ENCODE data around the gene GRIN2A. TPM values are rescaled to one million over a fixed set of nuclear protein-coding genes. Genes with fewer than 3 reads are reported as not detected.

The GRIN2A gene
- total RNA-seq, 1 experiment from 2014 or later = not detected

DNA sequence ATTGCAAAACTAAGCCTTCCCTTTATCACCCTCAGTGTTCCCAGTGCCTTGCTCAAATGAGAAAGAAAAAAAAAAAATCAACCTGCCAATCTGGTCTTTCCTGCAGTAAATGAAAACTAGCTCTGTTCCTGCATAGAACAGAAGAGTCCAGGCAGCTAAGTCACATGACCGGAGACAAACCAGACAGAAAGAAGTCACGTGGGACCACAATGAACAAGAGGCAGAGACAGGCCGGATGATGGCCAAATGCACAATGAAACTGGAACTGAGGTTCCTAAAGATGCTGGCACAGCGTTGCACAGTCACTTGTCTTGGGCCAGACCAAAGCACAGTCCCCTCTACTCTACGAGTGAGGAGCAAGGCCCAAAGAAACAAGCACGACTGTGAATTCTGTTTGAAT, 172.5 kb downstream of the GRIN2A start:
- DNase-seq (ENCODE audit: low spot score) = peak; percentile 76
- in situ Hi-C loops (cut with HindIII; ENCODE audit: low sequenced_read_pairs) = no loop called here

DNA sequence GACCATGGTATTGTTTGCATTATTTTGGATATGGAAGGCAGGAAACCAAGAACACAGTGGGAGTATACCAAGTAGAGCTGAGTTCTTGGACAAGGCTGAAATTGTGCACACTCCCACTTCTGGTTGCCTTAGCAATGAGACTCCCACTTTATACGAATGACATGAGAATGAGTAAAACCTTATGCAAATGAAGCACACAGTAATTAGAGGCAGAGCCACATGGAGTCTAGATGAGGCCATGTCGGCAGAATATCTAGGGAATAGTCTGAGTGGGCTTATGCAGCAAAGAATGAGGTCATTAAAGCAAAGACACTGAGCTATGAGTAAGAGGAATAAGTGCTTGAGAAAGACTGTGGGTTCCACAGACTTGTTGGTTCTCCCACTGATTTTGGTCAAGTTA, 178.7 kb downstream of the GRIN2A start:
- in situ Hi-C loops (cut with HindIII; ENCODE audit: low sequenced_read_pairs) = no loop called here
- no peak for DNase-seq (ENCODE audit: low spot score)

DNA sequence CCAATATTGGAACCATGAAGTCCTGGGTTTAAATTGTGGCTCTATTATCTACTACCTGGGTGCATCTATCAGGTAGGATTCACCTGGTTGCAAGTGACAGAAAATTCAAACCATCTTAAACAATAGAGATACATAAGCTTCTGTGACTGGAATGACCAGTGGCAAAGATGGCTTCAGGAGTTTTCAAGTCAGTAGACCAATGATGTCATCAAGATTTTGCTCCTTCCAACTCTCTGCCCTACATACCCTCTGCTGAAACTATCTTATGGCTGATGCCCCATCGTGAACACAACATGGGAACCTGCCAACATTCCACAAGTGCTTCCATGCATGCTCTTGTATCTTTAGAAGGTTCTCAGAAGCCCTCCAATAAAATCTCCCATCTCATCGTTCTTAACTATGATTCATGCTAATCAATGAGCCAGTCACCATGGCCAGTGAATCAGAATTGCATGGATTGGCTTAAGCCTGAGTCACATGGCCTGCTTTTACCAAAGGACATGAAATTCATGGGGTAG, 180.9 kb downstream of the GRIN2A start:
- in situ Hi-C loops (cut with HindIII; ENCODE audit: low sequenced_read_pairs) = no loop called here
- no peak for DNase-seq (ENCODE audit: low spot score)

DNA sequence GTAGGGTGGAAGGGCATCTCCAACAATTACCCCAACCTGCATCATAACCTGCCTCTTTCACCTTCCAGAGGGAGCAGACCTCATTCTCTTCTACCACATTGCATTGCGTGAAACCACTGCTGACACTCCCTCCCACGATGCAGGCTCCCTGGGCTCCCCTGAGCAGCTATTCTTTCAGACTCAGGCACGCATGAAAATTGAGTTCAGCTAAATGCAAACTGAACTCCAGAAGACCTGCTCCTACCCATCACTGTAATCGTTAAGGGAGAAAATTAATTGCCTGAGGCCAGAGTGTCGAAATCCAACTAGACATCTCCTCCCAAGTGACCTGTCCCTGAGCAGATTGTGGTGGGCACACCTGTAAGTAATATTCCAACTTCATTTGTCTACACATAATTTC, 186.0 kb downstream of the GRIN2A start:
- in situ Hi-C loops (cut with HindIII; ENCODE audit: low sequenced_read_pairs) = no loop called here
- no peak for DNase-seq (ENCODE audit: low spot score)

DNA sequence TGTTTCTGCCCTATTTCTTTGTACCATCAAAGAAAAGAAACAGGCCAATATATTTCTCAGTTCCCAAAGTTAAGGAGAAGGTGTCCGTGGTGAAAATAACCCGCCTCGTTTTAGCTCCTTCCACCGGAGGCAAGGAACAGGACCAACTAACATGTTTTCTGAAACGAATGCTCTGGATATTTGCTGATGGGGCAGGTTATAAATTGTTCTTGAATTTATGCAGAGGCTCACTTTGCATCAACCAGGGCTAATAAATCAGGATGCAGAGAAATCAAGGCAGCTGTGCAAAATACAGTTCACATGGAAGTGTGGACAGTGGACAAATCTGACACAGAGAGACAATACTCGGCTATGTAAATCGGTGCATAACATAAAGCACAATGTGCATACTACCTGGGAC, 189.8 kb downstream of the GRIN2A start:
- in situ Hi-C loops (cut with HindIII; ENCODE audit: low sequenced_read_pairs) = no loop called here
- DNase-seq (ENCODE audit: low spot score) = no peak

DNA sequence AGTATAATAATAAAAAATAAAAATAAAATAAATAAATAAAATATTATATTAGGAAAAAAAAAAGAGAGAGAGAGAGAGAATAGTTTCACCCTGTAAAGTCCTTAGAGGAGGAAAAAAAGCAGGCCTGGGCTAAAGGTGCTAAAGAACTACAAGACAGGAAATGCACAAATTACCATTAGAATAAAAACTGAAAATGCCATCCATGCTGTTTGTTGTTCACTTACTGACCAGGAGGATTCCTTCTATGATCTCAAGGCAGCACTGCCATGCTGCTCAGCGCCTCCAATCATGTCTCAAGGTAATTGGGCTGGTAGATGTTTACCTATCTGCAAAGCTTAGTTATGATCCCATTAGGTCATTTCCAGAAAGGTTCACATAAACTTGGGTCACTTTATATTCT, 201.2 kb downstream of the GRIN2A start:
- no peak for DNase-seq (ENCODE audit: low spot score)
- in situ Hi-C loops (cut with HindIII; ENCODE audit: low sequenced_read_pairs) = no loop called here

DNA sequence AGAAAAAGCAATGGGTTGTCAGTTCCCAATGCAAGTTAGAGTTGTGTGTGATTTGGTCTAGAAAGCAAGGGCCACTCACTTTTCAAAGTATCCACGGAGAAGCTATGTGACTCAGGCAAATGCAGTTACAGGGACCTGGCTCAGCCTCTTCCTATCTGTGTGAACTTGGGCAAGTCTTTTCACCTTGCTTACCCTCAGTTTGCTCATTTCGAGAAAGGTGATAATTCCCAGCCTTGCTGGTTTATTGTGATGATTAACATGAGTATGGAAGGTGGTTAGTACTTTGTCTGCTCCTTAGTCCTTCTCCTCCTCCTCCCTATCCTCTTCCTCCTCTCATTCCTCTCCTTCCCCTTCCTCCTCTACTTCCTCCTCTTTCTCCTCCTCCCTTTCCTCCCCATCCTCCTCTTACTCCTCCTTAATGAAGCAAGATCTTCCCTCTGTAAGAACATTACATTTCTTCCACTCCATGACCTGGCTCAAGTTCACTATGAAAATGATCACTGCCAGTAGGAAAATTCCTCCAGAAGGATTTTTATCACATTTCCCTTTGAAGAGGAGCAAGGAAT, 204.0 kb downstream of the GRIN2A start:
- in situ Hi-C loops (cut with HindIII; ENCODE audit: low sequenced_read_pairs) = no loop called here
- DNase-seq (ENCODE audit: low spot score) = no peak

DNA sequence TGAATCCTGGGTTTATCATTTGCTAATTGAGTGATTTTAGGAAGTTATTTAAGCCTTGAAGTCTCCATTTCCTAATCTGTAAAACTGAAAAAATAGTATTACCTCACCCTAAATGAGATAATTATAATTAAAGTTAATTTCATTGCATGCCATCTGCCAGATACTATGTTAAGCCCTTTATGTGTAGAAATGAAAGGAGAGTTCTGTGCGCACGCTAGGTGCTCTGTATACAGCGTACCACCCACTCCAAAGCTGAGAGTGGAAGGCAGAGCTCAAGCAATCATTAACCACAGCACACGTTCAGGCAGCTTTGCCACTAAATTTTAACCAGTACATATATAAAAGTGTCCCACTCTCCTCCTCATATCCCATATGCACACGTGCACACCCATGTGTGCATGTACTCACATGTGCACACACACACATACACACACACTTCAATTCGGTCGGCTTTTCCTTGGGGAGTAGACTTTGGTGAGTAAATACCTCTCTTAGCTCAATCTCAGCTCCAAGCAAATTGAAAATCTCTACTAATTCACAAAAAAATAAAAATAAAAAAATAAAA, 204.8 kb downstream of the GRIN2A start:
- no peak for DNase-seq (ENCODE audit: low spot score)
- in situ Hi-C loops (cut with HindIII; ENCODE audit: low sequenced_read_pairs) = no loop called here

DNA sequence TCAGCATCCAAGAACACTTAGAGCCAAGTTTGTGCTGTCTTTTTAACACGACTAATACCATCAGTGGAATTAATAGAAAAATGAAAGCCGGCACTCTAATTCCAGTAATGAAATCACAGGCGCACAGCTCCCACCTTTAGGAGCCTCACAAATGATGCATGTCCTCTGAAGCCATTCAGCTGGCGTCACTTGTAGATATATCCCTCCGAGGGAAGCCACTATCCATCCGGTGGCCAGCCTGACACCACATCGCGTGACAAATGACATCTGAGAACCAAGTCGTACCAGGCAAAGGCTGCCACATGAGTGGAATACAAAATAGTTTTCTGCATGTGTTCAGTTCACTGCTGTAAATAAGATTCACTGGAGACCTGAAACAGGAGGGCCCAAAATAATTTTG, 205.6 kb downstream of the GRIN2A start:
- DNase-seq (ENCODE audit: low spot score) = no peak
- in situ Hi-C loops (cut with HindIII; ENCODE audit: low sequenced_read_pairs) = no loop called here

DNA sequence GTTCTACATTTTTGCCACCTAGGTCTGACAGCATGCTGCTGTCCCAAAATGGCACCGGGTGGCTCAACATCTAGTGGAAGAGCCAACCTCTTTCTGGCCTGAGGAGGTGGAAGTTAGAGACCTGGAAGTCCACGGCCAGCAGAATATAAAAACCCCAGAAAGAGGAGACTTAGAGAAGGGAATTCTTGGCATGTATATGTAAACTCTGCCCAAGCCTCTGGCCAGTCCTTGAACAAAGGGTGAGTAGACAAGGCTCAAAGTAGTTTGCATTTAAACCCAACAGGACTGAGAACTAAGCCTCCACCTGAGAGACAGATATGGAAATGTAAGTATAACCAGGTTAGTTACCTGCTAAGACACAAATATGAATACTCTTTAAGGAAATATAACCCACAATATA, 210.3 kb downstream of the GRIN2A start:
- no peak for DNase-seq (ENCODE audit: low spot score)
- in situ Hi-C loops (cut with HindIII; ENCODE audit: low sequenced_read_pairs) = no loop called here

DNA sequence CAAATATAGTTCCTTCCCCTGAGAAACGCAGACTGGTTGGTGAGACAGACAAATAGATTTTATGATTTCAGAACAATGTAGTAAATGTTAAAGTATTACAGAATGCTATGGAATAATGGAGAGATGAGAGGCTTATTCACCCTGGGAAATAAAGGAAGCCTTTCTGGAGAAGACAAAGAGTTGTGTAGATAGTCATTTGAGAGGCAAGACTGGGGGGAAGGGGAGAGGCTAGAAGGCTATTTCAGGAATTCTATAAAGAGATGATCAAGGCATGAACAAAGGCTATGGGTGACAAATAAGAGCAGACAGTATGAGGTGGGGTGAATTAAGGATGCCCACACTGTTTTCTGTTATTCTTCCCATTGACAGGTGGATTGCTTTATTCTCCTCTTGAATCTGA, 211.4 kb downstream of the GRIN2A start:
- DNase-seq (ENCODE audit: low spot score) = no peak
- in situ Hi-C loops (cut with HindIII; ENCODE audit: low sequenced_read_pairs) = no loop called here

DNA sequence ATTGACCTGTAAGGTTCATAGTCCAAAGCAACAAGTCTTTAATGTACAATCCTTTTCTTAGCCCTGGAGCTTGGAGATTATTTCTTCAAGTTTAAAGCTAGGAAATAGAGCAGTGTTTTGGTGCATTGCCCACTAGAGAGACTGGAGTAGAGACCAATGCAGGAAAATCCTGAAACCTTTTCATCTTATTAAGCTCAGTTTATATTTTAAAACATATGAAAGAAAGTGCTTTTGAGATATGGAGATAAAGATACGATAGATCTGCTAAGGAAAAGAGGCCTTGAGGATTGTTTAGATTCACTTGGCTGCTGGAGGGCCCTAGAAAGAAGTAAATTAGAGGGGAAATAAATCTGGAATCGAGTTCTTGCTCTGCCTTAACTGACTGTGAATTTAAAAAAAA, 212.0 kb downstream of the GRIN2A start:
- no peak for DNase-seq (ENCODE audit: low spot score)
- in situ Hi-C loops (cut with HindIII; ENCODE audit: low sequenced_read_pairs) = no loop called here

DNA sequence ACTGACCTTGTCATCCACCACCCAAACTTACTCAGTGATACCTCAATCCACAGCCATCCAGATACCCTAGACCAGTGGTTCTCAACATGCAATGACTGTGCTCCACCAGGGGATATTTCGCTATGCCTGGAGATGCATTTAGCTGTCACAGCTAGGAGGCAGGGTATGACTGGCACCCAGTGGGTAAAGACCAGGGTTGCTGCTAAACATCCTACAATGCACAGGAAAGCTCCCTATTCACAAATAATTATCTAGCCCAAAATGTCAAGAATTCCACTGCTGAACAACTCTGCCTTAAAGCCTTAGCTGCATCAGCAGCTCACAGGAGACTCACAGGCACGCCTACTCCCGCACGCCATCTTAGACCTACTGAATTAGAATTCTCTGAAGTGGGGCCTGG, 212.6 kb downstream of the GRIN2A start:
- in situ Hi-C loops (cut with HindIII; ENCODE audit: low sequenced_read_pairs) = no loop called here
- no peak for DNase-seq (ENCODE audit: low spot score)

DNA sequence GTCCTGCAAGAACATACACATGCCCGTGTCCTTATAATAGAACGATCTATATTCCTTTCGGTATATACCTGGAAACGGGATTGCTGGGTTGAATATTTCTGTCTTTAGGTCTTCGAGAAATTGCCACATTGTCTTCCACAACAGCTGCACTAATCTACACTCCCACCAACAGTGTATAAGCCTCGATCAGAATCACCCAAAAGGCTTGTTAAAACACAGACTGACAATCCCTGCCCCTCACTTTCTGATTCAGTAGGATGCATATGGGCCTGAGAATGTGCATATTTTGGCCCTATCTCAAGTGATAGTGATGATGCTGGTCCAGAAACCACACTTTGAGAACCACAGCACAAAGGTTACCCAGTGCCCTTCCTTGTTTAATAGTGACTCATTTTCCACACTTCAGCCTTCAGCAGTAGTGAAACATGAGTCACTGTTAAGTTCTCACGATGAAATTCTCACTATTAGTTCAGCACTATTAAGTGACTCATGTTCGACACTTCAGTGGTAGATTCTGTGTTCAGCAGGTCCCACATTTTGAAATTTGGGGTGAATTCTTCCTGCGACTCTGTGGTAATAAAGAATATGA, 215.6 kb downstream of the GRIN2A start:
- no peak for DNase-seq (ENCODE audit: low spot score)

DNA sequence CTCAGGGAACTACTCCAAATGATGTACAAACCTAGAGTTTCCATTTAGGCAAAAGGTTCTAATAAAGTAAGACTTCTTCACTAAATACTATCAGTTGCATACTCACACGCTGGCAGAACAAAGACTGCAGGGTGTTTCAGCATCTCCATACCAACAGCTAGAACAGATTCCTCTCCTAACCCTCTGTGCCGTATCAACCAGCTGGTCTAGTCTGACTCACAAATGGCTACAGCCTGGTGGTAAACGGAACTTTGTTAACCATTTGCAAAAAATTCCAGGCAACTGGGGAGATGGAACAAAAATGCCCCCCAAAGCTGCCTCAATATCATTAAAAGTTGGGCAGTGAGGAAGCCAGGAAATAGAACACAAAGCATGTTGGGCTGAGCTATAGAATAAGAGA, 217.1 kb downstream of the GRIN2A start:
- peak; percentile 52 for DNase-seq (ENCODE audit: low spot score)
- in situ Hi-C loops (cut with HindIII; ENCODE audit: low sequenced_read_pairs) = no loop called here

More for the DNA sequence above, 215.6 kb downstream of the GRIN2A start:
- in situ Hi-C loops (cut with HindIII; ENCODE audit: low sequenced_read_pairs) = no loop called here

DNA sequence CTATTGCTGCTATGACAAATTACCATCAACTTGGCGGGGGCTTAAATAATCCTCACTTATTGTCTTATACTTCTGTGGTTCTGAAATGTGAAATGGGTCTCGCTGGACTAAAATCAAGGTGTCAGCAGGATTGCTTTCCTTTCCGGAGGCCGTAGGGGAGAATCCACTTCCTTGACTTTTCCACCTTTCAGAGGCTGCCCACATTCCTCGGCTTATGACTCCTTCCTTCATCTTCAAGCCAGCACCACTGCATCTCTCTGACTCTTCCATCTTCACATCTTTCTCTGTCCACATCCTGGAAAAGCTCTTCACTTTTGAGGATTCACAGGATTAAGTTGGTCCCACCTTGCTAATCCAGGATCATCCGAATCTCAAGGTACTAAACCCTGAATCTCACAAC, 217.8 kb downstream of the GRIN2A start:
- in situ Hi-C loops (cut with HindIII; ENCODE audit: low sequenced_read_pairs) = no loop called here
- DNase-seq (ENCODE audit: low spot score) = no peak

DNA sequence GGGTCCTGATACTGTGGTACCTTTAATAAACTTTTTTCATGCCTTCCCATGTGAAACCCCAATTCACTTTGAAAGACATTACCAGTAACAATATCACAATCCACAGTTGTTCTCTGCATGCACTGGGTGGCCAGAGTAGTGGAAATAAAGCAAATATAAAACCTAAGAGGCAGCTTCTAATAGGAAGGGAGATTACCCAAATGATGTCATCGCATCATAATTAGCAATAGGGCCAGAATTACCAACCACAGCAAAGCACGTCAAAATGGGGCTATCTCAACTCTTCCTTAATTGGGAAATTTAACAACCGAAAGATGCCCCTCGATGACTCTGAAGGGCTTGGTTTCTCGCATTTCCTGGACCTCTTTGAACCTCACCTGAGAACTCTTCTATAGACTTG, 224.8 kb downstream of the GRIN2A start:
- DNase-seq (ENCODE audit: low spot score) = no peak
- in situ Hi-C loops (cut with HindIII; ENCODE audit: low sequenced_read_pairs) = no loop called here

DNA sequence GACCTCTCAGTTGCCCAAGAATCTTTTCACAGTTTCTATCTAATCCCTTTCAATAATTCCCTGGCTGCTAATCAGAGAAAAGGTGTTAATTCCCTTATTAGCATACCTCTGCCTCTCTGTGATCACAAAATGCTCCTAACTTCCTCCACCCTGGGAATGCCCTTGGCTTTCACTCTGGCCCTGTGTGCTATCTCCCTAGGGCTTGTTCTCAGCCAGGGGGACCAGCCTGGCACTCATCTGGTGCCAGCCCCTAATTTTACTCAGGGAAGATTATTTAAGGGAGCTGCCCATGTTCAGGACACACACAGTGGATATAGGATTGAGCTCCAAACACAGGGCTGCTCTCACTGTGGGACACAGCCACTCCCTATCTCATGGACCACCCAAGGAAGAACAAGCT, 225.2 kb downstream of the GRIN2A start:
- in situ Hi-C loops (cut with HindIII; ENCODE audit: low sequenced_read_pairs) = no loop called here
- no peak for DNase-seq (ENCODE audit: low spot score)

DNA sequence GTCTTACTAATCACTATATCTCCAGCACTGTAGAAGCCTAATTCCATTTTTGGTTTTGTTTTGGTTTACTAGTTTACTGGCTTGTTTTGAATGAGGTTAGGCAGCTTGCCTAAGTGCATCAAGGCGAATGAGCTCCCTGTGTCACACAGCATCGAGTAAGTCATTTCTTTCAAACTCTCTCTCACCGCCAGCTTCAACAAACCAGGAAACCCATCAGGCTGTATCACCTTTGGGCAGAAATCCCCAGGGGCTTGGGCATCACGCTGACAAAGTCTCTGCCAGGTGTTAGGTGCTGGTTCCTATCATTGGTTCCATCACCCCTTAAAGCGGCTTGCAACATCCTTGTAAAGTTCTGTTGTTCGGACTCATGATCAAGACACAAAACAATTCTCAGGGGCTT, 226.6 kb downstream of the GRIN2A start:
- no peak for DNase-seq (ENCODE audit: low spot score)
- in situ Hi-C loops (cut with HindIII; ENCODE audit: low sequenced_read_pairs) = no loop called here

DNA sequence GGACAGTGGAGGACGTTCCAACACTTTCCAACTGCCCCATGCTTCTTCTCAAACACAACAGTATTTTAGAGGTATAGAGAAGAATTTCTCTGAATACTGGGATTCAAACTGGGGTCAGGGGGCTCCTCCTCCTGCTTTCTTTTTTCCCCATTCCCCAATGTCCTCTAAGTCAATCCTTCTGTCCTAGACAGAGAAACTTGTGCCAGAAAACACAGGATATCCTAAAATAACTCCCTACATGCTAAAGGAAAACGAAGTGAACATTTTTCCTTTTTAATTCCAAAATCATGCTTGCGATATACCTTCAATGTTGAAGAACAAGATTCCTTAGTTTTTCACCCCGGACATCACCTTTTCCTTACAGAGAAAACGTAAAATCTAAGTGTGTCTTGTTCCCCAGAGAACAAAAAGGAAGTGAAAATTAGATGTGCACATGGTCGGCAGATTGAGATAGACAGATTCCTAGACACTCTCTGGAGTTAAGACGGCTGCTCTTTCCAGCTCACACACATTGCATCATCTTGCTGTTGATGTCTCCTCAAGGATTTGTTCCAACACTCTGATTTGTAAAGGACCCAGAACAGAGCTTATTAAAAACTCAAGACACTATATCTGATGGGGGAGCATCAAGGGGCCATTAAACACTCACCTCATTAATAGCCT, 228.2 kb downstream of the GRIN2A start:
- in situ Hi-C loops (cut with HindIII; ENCODE audit: low sequenced_read_pairs) = no loop called here
- peak; percentile 17 for DNase-seq (ENCODE audit: low spot score)

DNA sequence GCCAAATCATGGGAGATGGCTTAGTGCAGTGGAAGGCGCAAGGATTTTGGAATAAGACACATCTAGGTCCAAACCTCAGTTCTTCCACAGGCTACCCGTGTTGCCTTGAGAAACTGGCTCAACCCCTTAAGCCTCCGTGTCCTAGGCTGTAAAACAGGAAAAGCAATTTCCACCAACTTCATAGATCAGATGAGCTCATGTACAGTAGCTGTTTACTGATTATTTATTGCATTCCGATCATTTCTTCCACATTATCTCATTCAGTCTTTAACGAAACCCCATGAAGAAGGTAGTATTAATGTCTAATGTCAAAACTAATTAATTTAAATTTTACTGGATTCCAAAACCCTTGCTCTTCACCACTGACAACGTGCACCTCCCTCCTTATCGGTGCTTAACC, 231.6 kb downstream of the GRIN2A start:
- DNase-seq (ENCODE audit: low spot score) = no peak
- in situ Hi-C loops (cut with HindIII; ENCODE audit: low sequenced_read_pairs) = no loop called here
